GM23248 (cell line): Measurements from ENCODE around the gene PRR30.

ENCODE experiments used
- EZH2 ChIP-seq: fragments of 200-600 bp; sonication (generic); IDR thresholded peaks from 2 replicates; pipeline ENCODE4 v1.6.1; 2018; ENCODE audit warnings: antibody characterized with exemption, mild to moderate bottlenecking; ENCODE audit not compliant: insufficient read depth, poor library complexity, severe bottlenecking
- EZH2phosphoT487 ChIP-seq: fragments of 200-600 bp; sonication (generic); IDR thresholded peaks from 2 replicates; pipeline ENCODE4 v1.6.1; 2018; ENCODE audit warnings: antibody characterized with exemption, moderate library complexity, mild to moderate bottlenecking, low read depth; ENCODE audit not compliant: insufficient read depth

- TF ChIP-seq EZH2 (no peak), EZH2phosphoT487 (no peak)
Observed at GRCh38 chr2:27131429-27131828, 7.8 kb downstream of the PRR30 start.
